NOMO-1 (cell line): ENCODE data around the gene MCC.

ENCODE experiments used
- DNase-seq, 2 experiments: peaks; one replicate each; lab custom pipeline; 2025; ENCODE audit not compliant: unreplicated experiment in 2 of 2; lab: John Stamatoyannopoulos, UW

Gene MCC

GRCh38 chr5:113255105-113255504 lies 233.1 kb downstream of the MCC start:
- DNase-seq, result no peak

- no peak for DNase-seq
These were observed 235.2 kb downstream of the MCC start for GRCh38 chr5:113253037-113253436.

GRCh38 chr5:113252066-113252465 lies 236.2 kb downstream of the MCC start:
- no peak for DNase-seq

- no peak for DNase-seq
These were observed 237.8 kb downstream of the MCC start for GRCh38 chr5:113250341-113250953.

GRCh38 chr5:113249206-113249605 lies 239.0 kb downstream of the MCC start:
- DNase-seq, result no peak

GRCh38 chr5:113246361-113246870 lies 241.8 kb downstream of the MCC start:
- DNase-seq, result peak in 1 of 2 experiments; percentile 38

GRCh38 chr5:113245427-113246225 lies 242.6 kb downstream of the MCC start:
- no peak for DNase-seq

- no peak for DNase-seq
These were observed 243.3 kb downstream of the MCC start for GRCh38 chr5:113244966-113245365.

GRCh38 chr5:113243349-113243664 lies 244.9 kb downstream of the MCC start:
- no peak for DNase-seq

GRCh38 chr5:113242481-113243348 lies 245.5 kb downstream of the MCC start:
- DNase-seq, result no peak

- no peak for DNase-seq
These were observed 247.1 kb downstream of the MCC start for GRCh38 chr5:113240951-113241726.

GRCh38 chr5:113240032-113240431 lies 248.2 kb downstream of the MCC start:
- no peak for DNase-seq

GRCh38 chr5:113237893-113238292 lies 250.4 kb downstream of the MCC start:
- DNase-seq, result no peak

- no peak for DNase-seq
These were observed 251.5 kb downstream of the MCC start for GRCh38 chr5:113236536-113237288.

GRCh38 chr5:113235884-113236283 lies 252.4 kb downstream of the MCC start:
- no peak for DNase-seq

GRCh38 chr5:113234546-113234945 lies 253.7 kb downstream of the MCC start:
- DNase-seq, result no peak

- DNase-seq, result no peak
These were observed 254.6 kb downstream of the MCC start for GRCh38 chr5:113233606-113234005.

- DNase-seq, result no peak
These were observed 255.6 kb downstream of the MCC start for GRCh38 chr5:113232667-113233066.

GRCh38 chr5:113232221-113232620 lies 256.0 kb downstream of the MCC start:
- no peak for DNase-seq

- no peak for DNase-seq
These were observed 256.6 kb downstream of the MCC start for GRCh38 chr5:113231653-113232000.
